SK-MEL-5 (cell line): Measurements from ENCODE around the gene STRA8. TPM values are rescaled to one million over a fixed set of nuclear protein-coding genes. Genes with fewer than 3 reads are reported as not detected.
"Not testable (repeated sequence)": the region's sequence is repeated elsewhere in the genome, so short reads cannot be mapped to it uniquely, and the experiment has no call there.

ENCODE experiments used
- DNase-seq: peaks from one replicate; pipeline ENCODE4 v3.0.0-alpha.2; 2016; ENCODE audit warnings: low read depth, low spot score
- in situ Hi-C: cut with HindIII; loops from 2 replicates; pipeline ENCODE4 v1.10.0; 2016; ENCODE audit warnings: low sequenced_read_pairs, high pct_unique_total_duplicates, low pct_unique_long_range_greater_than_20kb
- total RNA-seq: library from RNA; depleted of rRNA; stranded (reverse); fragments of >200 nt; shearing (Covaris generic); gene quantifications from 2 replicates; pipeline ENCODE4 v1.2.3, GENCODE V29; 2014

Gene STRA8
- total RNA-seq, 1 experiment from 2014 or later, result not detected

GRCh38 chr7:135217645-135218509 is 15.8 kb upstream of the STRA8 start:
- in situ Hi-C loops, result no loop called here
- no peak for DNase-seq

- DNase-seq, result no peak
- in situ Hi-C loops, result no loop called here
Measured at GRCh38 chr7:135224027-135224426, 9.6 kb upstream of the STRA8 start.

DNA sequence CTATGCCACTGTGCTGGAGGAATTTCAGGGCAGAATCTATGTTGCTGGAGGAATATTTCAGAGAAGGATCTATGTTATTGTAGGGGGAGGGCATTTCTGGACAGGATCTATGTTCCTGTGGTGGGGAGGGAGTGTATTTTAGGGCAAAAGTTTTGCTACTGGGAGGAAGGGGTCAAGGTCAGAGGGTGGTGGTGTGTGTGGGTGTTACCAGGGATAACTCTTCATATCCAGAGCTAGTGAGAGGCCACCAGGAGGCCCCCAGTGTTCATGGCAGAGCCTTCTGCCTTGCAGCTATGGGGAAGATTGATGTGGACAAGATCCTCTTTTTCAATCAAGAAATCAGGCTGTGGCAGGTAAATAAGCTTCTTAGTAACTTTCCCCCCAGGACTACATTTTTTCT is 2.0 kb upstream of the STRA8 start:
- in situ Hi-C loops, result no loop called here
- no peak for DNase-seq

GRCh38 chr7:135232087-135232486 is 1.6 kb upstream of the STRA8 start:
- DNase-seq, result no peak
- in situ Hi-C loops, result no loop called here

DNA sequence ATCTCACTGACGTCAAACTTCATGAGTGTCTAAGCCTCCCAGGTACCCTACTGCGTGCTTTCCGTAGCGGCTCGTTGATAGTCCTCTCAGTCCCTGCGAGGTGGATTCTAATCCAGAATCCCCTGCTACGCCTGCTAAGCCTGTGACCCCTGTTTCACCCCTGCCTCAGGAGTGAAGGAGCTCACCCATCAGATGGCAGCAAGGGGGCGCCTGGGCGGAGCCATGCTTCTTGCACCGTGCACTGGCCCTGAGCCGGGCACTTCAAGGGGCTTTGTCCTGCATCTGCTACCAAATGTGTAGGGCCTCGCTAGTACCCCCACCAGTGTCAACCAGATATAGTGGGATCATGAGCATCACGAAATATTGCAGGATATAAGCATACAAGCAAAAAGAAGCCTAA is 918 bp upstream of the STRA8 start:
- peak; percentile 52 for DNase-seq
- in situ Hi-C loops, result no loop called here

GRCh38 chr7:135234095-135234494 is 457 bp downstream of the STRA8 start:
- in situ Hi-C loops, result not testable (repeated sequence)

GRCh38 chr7:135234727-135235126 is 1.1 kb downstream of the STRA8 start:
- in situ Hi-C loops, result no loop called here
- DNase-seq, result no peak

More at GRCh38 chr7:135234095-135234494, 457 bp downstream of the STRA8 start:
- not testable (repeated sequence) for DNase-seq

DNA sequence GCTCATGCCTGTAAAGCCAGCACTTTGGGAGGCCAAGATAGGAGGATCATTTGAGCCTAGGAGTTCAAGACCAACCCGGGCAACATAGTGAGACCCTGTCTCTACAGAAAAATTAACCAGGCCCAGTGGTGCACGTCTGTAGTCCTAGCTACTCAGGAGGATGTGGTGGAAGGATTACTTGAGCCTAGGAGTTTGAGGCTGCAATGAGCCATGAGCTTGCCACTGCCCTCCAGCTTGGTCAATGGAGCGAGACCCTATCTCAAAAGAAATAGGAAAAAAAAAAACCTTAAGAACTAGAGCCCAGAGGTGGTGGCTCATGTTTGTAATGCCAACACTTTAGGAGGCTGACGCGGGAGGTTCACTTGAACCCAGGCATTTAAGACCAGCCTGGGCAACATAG is 2.2 kb downstream of the STRA8 start:
- in situ Hi-C loops, result no loop called here
- DNase-seq, result no peak

DNA sequence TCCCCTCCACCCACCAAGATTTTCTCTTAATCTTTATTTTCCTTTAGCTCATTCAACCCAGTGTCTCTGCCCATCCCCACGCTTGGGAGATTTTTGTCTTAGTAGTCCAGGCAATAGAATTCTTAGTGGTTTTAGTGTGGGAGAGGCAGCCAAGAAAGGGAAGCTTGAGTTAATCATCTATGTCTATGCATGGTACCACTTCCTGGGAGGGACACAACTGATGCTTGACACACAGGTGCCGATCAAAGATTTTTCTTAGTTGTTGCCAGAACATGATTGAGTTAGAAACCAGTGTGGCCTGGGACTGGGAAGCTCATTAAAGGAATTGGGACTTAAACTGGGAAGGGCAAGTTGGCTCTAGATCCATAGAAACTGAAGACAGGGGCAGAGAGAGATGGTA is 3.1 kb downstream of the STRA8 start:
- in situ Hi-C loops, result no loop called here
- no peak for DNase-seq

DNA sequence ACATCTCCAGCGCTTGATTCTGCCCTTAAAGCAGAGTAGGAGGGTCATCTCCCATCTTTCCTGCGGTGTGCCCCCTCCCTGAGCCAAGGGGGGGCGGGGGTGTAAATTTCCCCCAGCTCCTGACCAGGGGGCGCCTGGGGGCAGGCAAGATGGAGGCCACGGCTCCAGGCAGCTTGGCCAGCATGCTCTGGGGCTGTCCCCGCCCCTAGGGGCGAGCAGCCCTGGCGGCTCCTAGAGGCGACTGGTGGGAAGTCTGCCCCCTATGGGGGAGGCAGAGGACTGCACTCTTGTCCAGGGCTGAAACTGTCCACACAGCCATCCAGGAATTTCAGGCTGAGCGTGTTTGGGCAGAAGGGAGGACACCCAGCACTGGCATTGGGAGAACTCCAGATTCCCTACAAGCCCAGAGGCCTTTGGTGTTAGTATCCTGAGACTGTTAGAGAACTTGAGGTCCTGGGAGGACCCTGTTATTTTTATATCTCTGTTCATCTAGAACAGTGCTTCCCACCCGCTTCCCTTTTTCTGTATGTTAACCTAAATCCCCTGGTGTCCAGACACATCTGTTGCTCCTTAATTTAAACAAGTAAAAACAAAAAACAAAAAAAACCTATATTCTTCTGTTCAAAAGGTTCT is 4.6 kb downstream of the STRA8 start:
- in situ Hi-C loops, result no loop called here

DNA sequence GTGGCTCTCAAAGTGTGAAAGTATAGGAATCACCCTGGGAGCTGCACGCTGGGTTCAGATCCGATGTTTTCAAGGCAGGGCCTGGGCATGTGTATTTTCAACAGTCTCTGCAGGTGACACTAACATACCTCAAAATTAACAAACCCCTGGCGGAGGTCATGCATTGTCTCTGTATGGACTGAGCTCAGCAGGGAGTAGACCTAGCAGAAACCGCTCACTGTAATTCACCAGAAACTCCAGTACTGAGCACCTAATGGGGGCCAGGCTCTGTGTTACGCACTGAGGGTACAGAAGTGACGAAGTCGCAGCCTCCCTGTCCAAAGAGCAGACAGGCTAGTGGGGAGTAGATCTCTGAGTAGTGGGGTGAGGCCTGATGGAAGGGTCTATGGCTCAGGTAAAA is 5.6 kb downstream of the STRA8 start:
- no peak for DNase-seq
- in situ Hi-C loops, result no loop called here

More for the DNA sequence above, 4.6 kb downstream of the STRA8 start:
- DNase-seq, result peak; percentile 44

DNA sequence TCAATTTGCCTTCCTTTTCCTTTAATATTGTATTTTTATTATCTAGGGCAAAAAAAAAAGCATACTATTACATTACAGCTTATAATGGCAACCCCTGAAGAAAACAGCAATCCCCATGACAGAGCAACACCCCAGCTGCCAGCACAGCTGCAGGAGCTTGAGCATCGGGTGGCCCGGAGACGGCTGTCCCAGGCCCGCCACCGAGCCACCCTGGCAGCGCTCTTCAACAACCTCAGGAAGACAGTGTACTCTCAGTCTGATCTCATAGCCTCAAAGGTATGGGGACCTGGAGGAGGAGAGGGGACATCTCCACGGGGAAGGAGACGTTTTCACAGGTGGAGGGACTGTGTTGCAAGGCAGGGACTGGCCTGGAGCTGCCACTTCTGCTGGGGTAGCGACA is 6.8 kb downstream of the STRA8 start:
- in situ Hi-C loops, result no loop called here
- DNase-seq, result no peak

DNA sequence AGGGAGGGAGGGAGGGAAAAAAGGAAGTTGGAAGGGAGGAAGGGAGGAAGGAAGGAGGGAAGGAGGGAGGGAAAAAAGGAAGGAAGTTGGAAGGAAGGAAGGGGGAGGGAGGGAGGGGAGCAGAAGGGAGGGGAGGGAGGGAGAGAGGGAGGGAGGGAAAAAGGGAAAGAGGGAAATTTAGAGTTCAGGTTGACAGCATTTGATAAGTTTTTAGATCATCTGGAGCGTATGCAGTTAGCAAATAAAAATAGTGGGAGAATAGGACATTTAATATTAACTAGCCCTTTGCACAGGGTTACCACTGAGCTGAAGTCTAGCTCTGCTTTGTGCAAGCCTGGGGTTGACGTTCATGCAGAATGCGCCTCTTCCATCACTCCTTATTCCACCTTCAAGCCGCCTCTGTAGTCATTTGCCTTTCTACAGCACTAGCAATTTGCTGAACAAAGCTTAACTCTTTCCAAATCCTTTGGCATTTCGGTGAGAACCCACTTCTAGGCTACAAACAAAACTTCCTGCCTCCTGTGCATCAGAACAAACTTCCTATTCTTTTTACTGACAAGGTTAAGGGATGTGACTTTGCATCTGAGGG is 8.6 kb downstream of the STRA8 start:
- in situ Hi-C loops, result no loop called here
- DNase-seq, result no peak

- in situ Hi-C loops, result no loop called here
- no peak for DNase-seq
Measured at GRCh38 chr7:135245226-135246190, 11.9 kb downstream of the STRA8 start.

- in situ Hi-C loops, result no loop called here
- DNase-seq, result no peak
Measured at GRCh38 chr7:135246191-135246825, 12.7 kb downstream of the STRA8 start.

GRCh38 chr7:135247746-135248471 is 14.3 kb downstream of the STRA8 start:
- no peak for DNase-seq
- in situ Hi-C loops, result no loop called here

- in situ Hi-C loops, result no loop called here
- DNase-seq, result no peak
Measured at GRCh38 chr7:135248546-135248945, 14.9 kb downstream of the STRA8 start.
